NOMO-1 (cell line): ENCODE measurements around the gene FAM43B.

Source experiments
- DNase-seq, 2 experiments: peaks; one replicate each; lab custom pipeline; 2025; ENCODE audit not compliant: unreplicated experiment in 2 of 2; lab: John Stamatoyannopoulos, UW

Gene FAM43B

DNA sequence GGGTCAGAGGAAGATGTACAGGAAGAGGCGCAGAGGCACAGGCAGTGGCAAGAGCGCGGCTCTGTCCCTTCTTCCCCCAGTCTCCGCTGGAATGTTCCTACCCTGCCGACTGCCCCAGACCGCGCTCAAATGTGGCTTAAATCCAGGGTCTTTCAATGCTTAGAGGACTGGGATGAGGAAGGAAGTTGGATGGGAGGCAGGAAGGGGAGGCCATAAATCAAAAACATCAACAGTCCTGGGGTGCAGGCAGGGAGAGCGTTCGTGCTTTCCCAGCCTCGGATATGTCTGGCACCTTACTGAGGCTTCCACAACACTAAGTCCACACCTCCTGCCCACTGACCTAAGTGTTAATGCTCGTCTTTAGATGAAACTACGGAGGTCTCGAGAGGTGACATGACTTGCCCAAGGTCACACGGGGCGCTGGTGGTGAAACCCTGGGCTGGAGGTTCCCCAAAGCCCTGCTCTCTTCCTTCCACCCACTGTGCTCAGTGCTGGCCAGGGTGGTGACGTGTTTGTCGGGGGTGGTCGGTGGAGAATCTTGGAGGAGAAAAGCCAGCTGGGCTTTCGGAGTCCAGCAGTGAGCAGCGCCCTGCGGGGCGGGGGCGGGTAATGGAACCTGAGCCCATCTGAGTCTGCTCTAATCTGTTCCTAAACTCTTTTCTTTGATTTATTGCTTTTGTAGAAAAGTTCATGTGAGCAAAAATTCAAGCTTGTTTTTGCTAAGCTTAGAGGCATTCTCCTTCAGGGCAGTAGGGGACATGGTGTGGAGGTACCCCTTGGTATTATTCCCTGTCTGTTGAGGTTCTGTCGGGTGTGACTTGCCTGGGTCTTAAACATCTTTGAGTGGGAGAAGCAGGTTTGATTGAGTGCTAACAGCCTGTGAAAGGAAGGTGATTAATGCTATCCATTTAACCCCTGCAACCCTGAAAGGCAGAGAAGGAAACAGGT is 37.2 kb downstream of the FAM43B start:
- DNase-seq = peak; percentile 23 to 46

DNA sequence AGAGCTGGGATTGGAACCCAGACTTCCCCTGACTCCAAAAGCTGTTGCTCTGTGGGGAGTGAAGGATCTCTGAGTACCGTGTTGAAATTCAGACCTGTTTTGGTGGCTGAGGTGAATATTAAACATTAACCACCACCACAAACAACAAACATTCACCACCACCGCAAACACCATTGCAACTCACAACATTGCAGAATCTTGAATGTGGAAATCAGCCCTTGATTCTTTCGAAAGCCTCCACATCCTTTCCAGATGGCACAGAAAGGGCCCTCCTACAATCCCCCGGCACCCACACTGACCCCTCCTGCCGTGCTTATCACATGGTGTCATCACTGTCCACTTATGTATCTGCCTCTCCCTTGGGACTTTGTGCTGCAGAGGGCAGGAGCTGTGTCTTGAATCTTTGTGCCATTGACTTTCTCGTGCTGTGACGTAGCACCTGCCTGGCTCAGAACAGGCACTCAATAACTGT is 38.0 kb downstream of the FAM43B start:
- DNase-seq = peak; percentile 77 to 80

DNA sequence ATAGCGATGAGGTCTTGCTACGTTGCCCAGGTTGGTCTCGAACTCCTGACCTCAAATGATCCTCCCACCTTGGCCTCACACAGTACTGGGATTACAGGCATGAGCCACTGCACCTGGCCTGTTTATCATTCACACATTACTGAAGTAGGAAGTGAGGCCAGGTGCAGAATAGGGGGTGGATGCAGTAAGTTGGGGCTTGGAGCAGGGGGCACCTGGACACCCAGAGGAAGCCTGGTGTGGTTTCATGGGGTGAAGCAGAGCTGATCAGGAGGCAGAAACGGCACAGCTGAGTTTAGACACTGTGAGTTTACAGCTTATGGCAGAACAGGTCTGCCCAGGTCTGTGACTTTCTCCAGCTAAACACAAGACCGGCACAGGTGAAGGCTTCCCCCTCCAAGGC is 41.4 kb downstream of the FAM43B start:
- no peak for DNase-seq

DNA sequence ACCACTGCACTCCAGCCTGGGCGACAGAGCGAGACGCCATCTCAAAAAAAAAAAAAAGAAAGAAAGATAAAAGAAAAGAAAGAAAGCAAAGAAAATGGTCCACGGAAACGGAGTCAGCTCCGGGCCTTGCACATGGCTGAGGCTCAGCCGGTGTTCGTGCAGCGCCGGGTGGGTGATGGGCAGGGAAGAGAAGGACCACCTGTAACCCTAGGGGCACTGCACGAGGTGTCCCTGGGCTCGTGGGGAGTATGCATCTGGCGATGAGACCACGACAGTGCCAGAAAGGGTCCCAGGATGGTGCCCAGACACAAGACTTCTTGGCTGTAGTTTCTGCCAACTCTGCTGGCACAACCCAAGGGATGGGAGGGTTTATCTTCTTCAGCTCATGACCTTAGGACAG is 42.4 kb downstream of the FAM43B start:
- no peak for DNase-seq

DNA sequence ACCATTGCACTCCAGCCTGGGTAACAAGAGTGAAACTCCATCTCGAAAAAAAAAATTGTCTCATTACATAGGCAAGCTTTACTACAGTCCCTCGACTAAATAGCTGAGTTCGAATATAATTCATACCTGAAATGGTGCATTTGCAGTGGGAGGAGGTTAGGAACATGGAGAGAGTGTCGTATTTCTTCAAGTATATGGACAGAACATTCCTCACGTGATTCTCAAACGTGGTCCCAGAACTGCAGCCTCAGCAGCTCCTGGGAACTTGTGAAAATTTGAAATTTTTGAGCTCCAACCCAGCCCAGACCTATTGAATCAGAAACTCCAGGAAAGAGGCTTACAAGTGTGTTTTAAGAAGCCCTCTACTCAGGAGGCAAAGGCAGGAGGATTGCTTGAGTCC is 43.7 kb downstream of the FAM43B start:
- DNase-seq = no peak

DNA sequence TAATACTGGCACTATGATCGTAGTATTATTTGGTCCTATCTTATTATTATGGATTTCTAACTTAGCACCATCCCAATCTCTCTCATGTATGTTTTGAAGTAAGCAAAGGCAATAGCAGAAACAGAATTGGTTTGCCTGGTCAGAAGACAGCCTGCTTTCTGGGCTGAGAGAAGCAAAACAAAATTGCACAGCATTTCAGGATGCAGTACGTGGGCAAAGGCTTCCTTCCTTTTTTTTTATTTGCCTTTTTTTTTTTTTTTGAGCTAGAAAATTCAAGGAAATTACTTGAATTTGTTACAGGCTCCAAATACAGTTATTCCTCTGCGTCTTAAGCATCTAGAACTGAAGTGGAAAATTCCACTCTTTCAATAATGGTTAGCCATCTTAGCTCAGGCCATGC is 45.3 kb downstream of the FAM43B start:
- peak; percentile 59 to 73 for DNase-seq

DNA sequence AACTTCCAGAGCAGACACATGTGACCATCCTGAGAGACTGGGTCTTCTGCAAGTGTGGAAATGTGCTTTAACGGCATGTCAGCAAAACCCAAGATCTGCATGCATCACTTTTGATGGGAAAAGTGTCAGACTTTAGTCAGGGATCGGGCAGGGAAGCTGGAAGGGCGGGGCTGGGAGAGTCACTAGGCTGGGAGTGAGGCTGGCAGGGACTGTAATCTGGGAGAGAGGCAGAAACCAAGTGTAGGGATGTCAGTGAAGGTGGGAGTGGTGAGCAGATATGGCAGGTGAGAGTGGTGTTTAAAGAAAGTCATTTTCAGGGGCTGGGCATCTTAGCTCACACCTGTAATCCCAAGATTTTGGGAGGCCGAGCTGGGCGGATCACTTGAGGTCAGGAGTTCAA is 47.8 kb downstream of the FAM43B start:
- no peak for DNase-seq

DNA sequence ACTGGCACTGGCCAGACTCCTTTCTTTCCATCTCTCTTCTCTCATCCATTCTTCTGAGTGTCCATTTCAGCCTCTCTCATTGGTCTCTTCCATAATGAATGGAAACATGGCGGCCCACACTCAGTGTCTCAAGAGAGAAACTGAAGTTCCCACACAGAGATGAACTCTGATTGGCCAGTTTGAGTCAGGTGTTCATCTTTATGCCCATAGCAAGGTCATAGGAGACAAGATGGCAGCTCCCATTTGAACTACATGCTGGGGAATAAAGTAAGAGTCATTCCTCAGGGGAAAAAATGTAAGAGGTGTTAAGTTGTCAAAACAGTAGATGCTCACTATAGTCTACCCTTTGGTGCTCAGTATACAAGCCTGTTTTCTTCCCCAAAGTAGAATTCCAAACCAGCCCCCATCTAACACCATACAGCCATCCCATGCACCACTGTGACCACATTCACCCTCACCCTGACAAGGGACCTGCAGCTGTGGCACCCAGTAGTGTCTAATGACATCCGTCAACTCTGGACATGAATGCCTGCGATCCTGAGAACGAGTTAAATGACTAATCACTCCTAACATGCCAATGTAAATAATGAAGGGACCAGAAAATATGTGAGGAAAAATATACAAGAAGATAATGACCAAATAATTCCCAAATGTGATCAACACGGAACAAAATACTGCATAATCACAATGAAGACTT is 48.9 kb downstream of the FAM43B start:
- no peak for DNase-seq

DNA sequence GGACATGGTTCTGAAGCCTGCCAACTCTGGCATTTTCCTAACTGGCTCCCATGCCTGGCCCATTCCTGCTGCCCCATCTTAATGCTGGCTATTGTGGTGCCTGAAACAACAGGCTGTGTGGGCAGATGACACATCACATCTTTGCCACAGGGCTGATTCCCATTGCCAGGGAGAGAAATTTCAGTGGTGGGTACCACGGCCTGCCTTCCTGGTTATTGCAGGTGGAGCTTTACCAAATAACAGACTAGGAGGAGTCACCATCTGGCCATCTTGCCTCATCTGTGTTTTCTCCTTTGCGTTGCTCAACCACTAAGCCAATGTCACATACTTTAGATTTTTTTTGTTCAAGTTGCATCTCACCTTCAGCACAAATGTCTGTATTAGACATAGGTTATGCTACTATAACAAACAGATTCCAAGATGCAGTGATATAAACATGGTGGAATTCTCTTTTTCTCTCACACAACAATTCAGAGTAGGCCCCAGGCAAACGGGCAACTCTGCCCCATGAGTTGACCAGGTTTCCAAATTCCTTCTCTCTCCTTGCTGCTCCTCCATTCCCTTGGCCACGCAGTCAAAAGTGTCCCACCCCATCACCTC is 50.6 kb downstream of the FAM43B start:
- DNase-seq = no peak

DNA sequence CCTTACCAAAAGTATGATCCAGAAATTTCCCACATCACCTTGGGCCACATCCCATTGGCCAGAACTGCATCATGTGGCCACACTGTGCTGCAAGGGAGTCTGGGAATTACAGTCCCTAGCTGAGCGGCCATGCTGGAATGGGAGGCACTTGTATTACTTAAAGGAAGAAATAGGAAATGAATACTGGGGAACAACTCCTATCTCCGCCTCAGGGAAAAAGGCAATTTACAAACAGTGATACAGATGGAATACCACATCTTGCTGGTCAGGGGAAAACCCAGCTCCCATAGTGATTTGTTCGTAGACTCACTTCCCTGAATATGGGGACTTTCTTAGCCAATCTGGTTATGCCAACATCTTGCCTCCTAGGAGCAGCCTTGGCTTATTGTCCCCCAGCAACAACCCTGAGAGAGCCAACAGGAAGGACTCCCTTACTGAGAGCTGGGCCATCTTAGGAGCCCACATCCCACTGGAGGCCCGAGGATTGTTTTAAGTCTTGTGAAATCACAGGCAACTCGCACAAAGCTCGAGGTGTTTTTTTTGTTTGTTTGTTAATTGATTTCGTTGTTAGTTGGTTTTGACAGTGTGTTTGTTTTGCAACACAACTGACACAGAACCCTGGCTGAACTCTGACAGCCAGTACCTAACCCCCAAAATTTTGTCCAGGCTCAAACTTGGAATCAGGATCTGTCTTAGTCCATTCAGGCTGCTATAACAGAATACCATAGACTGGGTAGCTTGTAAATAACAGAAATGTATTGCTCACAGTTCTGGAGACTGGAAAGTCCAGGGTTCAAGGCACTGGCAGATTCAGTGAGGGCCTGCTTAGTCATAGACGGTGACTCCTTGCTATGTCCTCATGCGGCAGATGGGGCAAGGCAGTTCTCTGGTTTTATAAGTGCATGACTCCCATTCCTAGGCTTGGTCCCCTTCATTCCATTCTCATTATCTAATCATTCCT is 51.4 kb downstream of the FAM43B start:
- DNase-seq = no peak
